Measurements from ENCODE around the gene RELB. TPM values are rescaled to one million over a fixed set of nuclear protein-coding genes. Genes with fewer than 3 reads are reported as not detected.

RELB gene
- total and polyA plus RNA-seq, 9 of the 15 experiments (the other 6 are each of a cell fraction or from before 2014, with no cell fraction given), result 0.15 to 1.1 (median 0.28) TPM; not detected in 2

GRCh38 chr19:45076029-45076850, 75.0 kb downstream of the RELB start, which contains the start of gene ZNF296 (continued):
- TF ChIP-seq SMAD1 (IDR thresholded peaks at IDR 0.05; ENCODE audit: low read depth, low read length, partially characterized antibody), result no peak
- no peak for TF ChIP-seq ARID3B (CRISPR knock-in tag; IDR thresholded peaks at IDR 0.05; ENCODE audit: borderline replicate concordance)
- TF ChIP-seq THAP12 (CRISPR knock-in tag; IDR thresholded peaks at IDR 0.05), result peak; percentile 61; the same call in 1 of the 2 replicates
- peak; percentile 27; the same call in 1 of the 2 replicates for TF ChIP-seq VEZF1 (CRISPR knock-in tag; IDR thresholded peaks at IDR 0.05)
- TF ChIP-seq SLC30A9 (CRISPR knock-in tag; IDR thresholded peaks at IDR 0.05), result no peak
- peak; percentile 12 to 39; a peak in 2 of 4 replicates for TF ChIP-seq NRF1 (conservative IDR thresholded peaks at IDR 0.05 in 1 of 2, IDR thresholded peaks at IDR 0.05 in 1 of 2)
- TF ChIP-seq BRD4 (IDR thresholded peaks at IDR 0.05), result no peak; the same call in 1 of the 2 replicates
- TF ChIP-seq USF1 (CRISPR knock-in tag; IDR thresholded peaks at IDR 0.05), result peak; percentile 59; the same call in 1 of the 2 replicates
- TF ChIP-seq OTX1 (CRISPR knock-in tag; IDR thresholded peaks at IDR 0.05), result no peak
- TF ChIP-seq REST (IDR thresholded peaks at IDR 0.05; ENCODE audit: borderline replicate concordance), result no peak
- 0 out of 2 replicates have a peak, but pooled peaks have one; percentile 33 for TF ChIP-seq REST (CRISPR knock-in tag; IDR thresholded peaks at IDR 0.05; ENCODE audit: low read depth)
- TF ChIP-seq TBP (optimal IDR thresholded peaks at IDR 0.05; ENCODE audit: low read depth, low read length), result peak; percentile 76

Measured in K562 (cell line).